HCT116 (cell line): ENCODE measurements around the gene ARSG. TPM values are rescaled to one million over a fixed set of nuclear protein-coding genes. Genes with fewer than 3 reads are reported as not detected.

Experiments used
- ATAC-seq: fragments of 200-7000 bp; cut with Tn5 transposase; 2 replicates; pipeline ENCODE4 v1.9.1; 2020; ENCODE audit warnings: mild to moderate bottlenecking, moderate library complexity
- BruUV-seq: library from RNA; stranded (reverse); fragments of 400-500 nt; replicated peaks from 2 replicates; lab custom pipeline; 2021; lab: Mats Ljungman, UMichigan
- CTCF ChIA-PET: fragments of 300-600 bp; sonication (Branson Sonifier 250); formaldehyde crosslinking; loops from one replicate; lab custom pipeline; 2021; ENCODE audit warnings: antibody characterized with exemption; lab: Charles Lee
- POLR2A ChIA-PET: fragments of 300-600, 350-600 bp; sonication (Branson Sonifier 250); formaldehyde crosslinking; loops from one replicate; lab custom pipeline; 2021; ENCODE audit warnings: antibody characterized with exemption; lab: Charles Lee
- RAD21 ChIA-PET, 2 experiments: fragments of 300-600 bp; sonication (Branson Sonifier 250); formaldehyde crosslinking; loops; one replicate each; lab custom pipeline; 2023; ENCODE audit warnings: low total read pairs in 2 of 2; ENCODE audit not compliant: uncharacterized antibody in 2 of 2, unreplicated experiment in 2 of 2, low non-redundant PET in 1 of 2; lab: Charles Lee
- DNase-seq: peaks from one replicate; pipeline ENCODE4 v3.0.0-alpha.2; 2010; ENCODE audit warnings: low read depth, low spot score
- H2AFZ ChIP-seq: fragments of 200-600 bp; shearing (Covaris generic), sonication (generic); 2 replicates; pipeline ENCODE4 v1.6.1; 2017; ENCODE audit warnings: low read depth, mixed run types, mixed read lengths, antibody characterized with exemption, low read length; ENCODE audit not compliant: poor library complexity, severe bottlenecking
- H3K27ac ChIP-seq: 2 replicates; pipeline ENCODE4 v1.5.1; 2012; ENCODE audit warnings: low read depth, low read length
- H3K27me3 ChIP-seq: fragments of 200-600 bp; sonication (generic); 2 replicates; pipeline ENCODE4 v1.6.1; 2016; ENCODE audit warnings: mixed run types, low read length, mixed read lengths; ENCODE audit not compliant: insufficient read depth
- H3K36me3 ChIP-seq, 2 experiments: fragments of 200-500 bp in 1 of 2; fragments of 200-600 bp in 1 of 2; sonication (Bioruptor generic) in 1 of 2; sonication (generic) in 1 of 2; 2 replicates each; pipeline versions ENCODE4 v1.5.1 to v1.6.1; 2014 to 2016; ENCODE audit warnings: low read length in 2 of 2, inconsistent platforms in 1 of 2, mixed read lengths in 1 of 2, mixed run types in 1 of 2; ENCODE audit not compliant: insufficient read depth in 2 of 2, control insufficient read depth in 1 of 2
- H3K4me1 ChIP-seq, 2 experiments: fragments of 200-600 bp in 1 of 2; sonication (generic) in 1 of 2; 2 replicates each; pipeline versions ENCODE4 v1.5.1 to v1.6.1; 2012 to 2017; ENCODE audit warnings: low read length in 2 of 2, inconsistent platforms in 1 of 2, mild to moderate bottlenecking in 1 of 2, mixed read lengths in 1 of 2, mixed run types in 1 of 2, moderate library complexity in 1 of 2; ENCODE audit not compliant: insufficient read depth in 2 of 2, control insufficient read depth in 1 of 2
- H3K4me2 ChIP-seq: fragments of 200-600 bp; sonication (generic); 2 replicates; pipeline ENCODE4 v1.6.1; 2017; ENCODE audit warnings: mixed run types, low read length, mixed read lengths
- H3K4me3 ChIP-seq, 2 experiments: fragments of 200-600 bp in 1 of 2; sonication (generic) in 1 of 2; replicated peaks in 1 of 2; 2 replicates each; pipeline ENCODE4 v1.5.1; 2011 to 2016; ENCODE audit warnings: low read length in 2 of 2, control low read depth in 1 of 2, low read depth in 1 of 2, mild to moderate bottlenecking in 1 of 2, mixed read lengths in 1 of 2, mixed run types in 1 of 2
- H3K79me2 ChIP-seq: fragments of 200-600 bp; sonication (generic); 2 replicates; pipeline ENCODE4 v1.6.1; 2017; ENCODE audit warnings: mild to moderate bottlenecking, mixed run types, low read length, moderate library complexity, mixed read lengths; ENCODE audit not compliant: insufficient read depth
- H3K9ac ChIP-seq: fragments of 200-600 bp; sonication (generic); 2 replicates; pipeline ENCODE4 v1.6.1; 2016; ENCODE audit warnings: low read length, mixed read lengths
- H3K9me2 ChIP-seq: fragments of 200-600 bp; sonication (generic), shearing (Covaris generic); 2 replicates; pipeline ENCODE4 v1.6.1; 2017; ENCODE audit warnings: mixed run types, mild to moderate bottlenecking, moderate library complexity; ENCODE audit not compliant: insufficient read depth
- H3K9me3 ChIP-seq, 2 experiments: fragments of 200-500 bp in 1 of 2; fragments of 200-600 bp in 1 of 2; sonication (Bioruptor generic) in 1 of 2; sonication (generic) in 1 of 2; 2 replicates each; pipeline ENCODE4 v1.6.1; 2014 to 2017; ENCODE audit warnings: low read length in 2 of 2, mixed read lengths in 2 of 2, inconsistent platforms in 1 of 2, low read depth in 1 of 2, mild to moderate bottlenecking in 1 of 2, mixed run types in 1 of 2, moderate library complexity in 1 of 2; ENCODE audit not compliant: control insufficient read depth in 1 of 2, insufficient read depth in 1 of 2
- H4K20me1 ChIP-seq: fragments of 200-600 bp; sonication (generic), shearing (Covaris generic); 2 replicates; pipeline ENCODE4 v1.6.1; 2017; ENCODE audit warnings: mixed run types, mild to moderate bottlenecking, moderate library complexity; ENCODE audit not compliant: insufficient read depth
- CBX3 ChIP-seq: IDR thresholded peaks from 2 replicates; pipeline ENCODE4 v1.6.1; 2012; ENCODE audit warnings: low read depth
- EGR1 ChIP-seq: IDR thresholded peaks from 2 replicates; pipeline ENCODE4 v1.6.1; 2012; ENCODE audit warnings: low read depth
- ELF1 ChIP-seq: IDR thresholded peaks from 2 replicates; pipeline ENCODE4 v1.6.1; 2012; ENCODE audit warnings: low read depth, borderline replicate concordance
- EZH2 ChIP-seq: fragments of 200-600 bp; sonication (generic); IDR thresholded peaks from 2 replicates; pipeline ENCODE4 v1.6.1; 2017; ENCODE audit warnings: antibody characterized with exemption, mixed run types
- FOSL1 ChIP-seq: IDR thresholded peaks from 2 replicates; pipeline ENCODE4 v1.6.1; 2012; ENCODE audit warnings: low read depth
- JUND ChIP-seq: IDR thresholded peaks from 2 replicates; pipeline ENCODE4 v1.6.1; 2012
- POLR2A ChIP-seq: IDR thresholded peaks from 2 replicates; pipeline ENCODE4 v1.7.0; 2011; ENCODE audit warnings: borderline replicate concordance; ENCODE audit not compliant: insufficient read depth, insufficient read length; ENCODE audit errors: extremely low read depth
- POLR2AphosphoS5 ChIP-seq: IDR thresholded peaks from 2 replicates; pipeline ENCODE4 v1.6.1; 2011; ENCODE audit warnings: mild to moderate bottlenecking, low read depth, low read length, moderate library complexity
- RAD21 ChIP-seq: IDR thresholded peaks from 2 replicates; pipeline ENCODE4 v1.6.1; 2012; ENCODE audit warnings: low read depth, mild to moderate bottlenecking
- SIN3A ChIP-seq: IDR thresholded peaks from 2 replicates; pipeline ENCODE4 v1.6.1; 2012; ENCODE audit warnings: low read depth
- SP1 ChIP-seq: IDR thresholded peaks from 2 replicates; pipeline ENCODE4 v1.6.1; 2012; ENCODE audit warnings: low read depth
- SRF ChIP-seq: IDR thresholded peaks from 2 replicates; pipeline ENCODE4 v1.6.1; 2012; ENCODE audit warnings: low read depth
- YY1 ChIP-seq: IDR thresholded peaks from 2 replicates; pipeline ENCODE4 v1.6.1; 2011; ENCODE audit warnings: low read length, low read depth, moderate library complexity, mild to moderate bottlenecking; ENCODE audit not compliant: insufficient replicate concordance; ENCODE audit errors: extremely low read depth
- ZFX ChIP-seq: fragments of 450-650 bp; IDR thresholded peaks from 2 replicates; pipeline ENCODE4 v1.6.1; 2017
- ZNF274 ChIP-seq: fragments of 200-500 bp; sonication (Bioruptor generic); IDR thresholded peaks from 2 replicates; pipeline ENCODE4 v1.6.1; 2014; ENCODE audit warnings: mild to moderate bottlenecking, low read depth, low read length, inconsistent platforms
- intact Hi-C: fragments of 100-400 bp; cut with micrococcal nuclease; formaldehyde crosslinking; loops from 2 replicates; pipeline ENCODE4 v1.10.0; 2022
- total RNA-seq: library from RNA; stranded (reverse); gene quantifications from one replicate; pipeline ENCODE4 v1.2.1, GENCODE V29; 2021; ENCODE audit not compliant: unreplicated experiment
- TF ChIP-seq, protein P1 (sequence below): IDR thresholded peaks from 2 replicates; pipeline ENCODE4 v1.6.1; 2012
- TF ChIP-seq, protein P2 (sequence below): IDR thresholded peaks from 2 replicates; pipeline ENCODE4 v1.6.1; 2012; ENCODE audit warnings: low read depth
- TF ChIP-seq, protein P3 (sequence below): IDR thresholded peaks from 2 replicates; pipeline ENCODE4 v1.6.1; 2012
- TF ChIP-seq, protein P4 (sequence below): IDR thresholded peaks from 2 replicates; pipeline ENCODE4 v1.6.1; 2011; ENCODE audit warnings: mild to moderate bottlenecking, low read length, moderate library complexity; ENCODE audit not compliant: insufficient replicate concordance; ENCODE audit errors: extremely low read depth
- TF ChIP-seq, protein P5 (sequence below), 3 experiments: fragments of 200-600 bp in 1 of 3; sonication (generic) in 1 of 3; IDR thresholded peaks in 2 of 3; conservative IDR thresholded peaks in 1 of 3; 2 replicates each; pipeline ENCODE4 v1.5.1; 2012 to 2017; ENCODE audit warnings: low read depth in 2 of 3, low read length in 2 of 3, antibody characterized with exemption in 1 of 3, borderline replicate concordance in 1 of 3, control low read depth in 1 of 3, mild to moderate bottlenecking in 1 of 3, mixed read lengths in 1 of 3, mixed run types in 1 of 3, moderate library complexity in 1 of 3; ENCODE audit not compliant: insufficient read depth in 1 of 3

The ARSG gene
- total RNA-seq, 1 experiment from 2014 or later, result 17.1 TPM

DNA sequence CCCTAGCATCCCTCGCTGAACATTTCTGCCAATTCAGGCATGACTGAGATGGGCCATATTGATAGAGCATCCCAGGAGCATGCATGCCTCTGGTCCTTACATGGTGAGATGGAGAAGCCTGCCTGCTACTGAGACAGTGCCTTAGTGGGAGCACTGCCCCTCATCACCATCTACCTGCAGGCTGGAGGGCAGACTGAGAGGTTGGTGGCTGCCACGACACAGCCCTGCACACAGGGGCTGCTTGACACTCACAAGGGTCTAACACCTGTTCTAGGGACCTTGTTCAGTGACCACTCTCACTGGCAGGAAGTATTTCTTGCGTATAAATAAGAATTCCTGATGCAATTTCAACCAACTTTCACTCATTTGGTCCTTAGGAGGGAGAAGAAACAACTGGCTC is 132.0 kb downstream of the ARSG start:
- Histone ChIP-seq H3K9ac (no peak overlapping the region), H3K4me1 (peaks cover 0 to 4% of the 10 kb centered on the region in 2 experiments; a peak in 1 of 4 replicates), H3K27me3 (no peaks in the 10 kb centered on the region), H3K9me2 (no peaks in the 10 kb centered on the region), H3K4me2 (no peak overlapping the region), H3K4me3 (no peak overlapping the region), H3K36me3 (0 out of 4 replicates have a peak, but pooled peaks cover 0 to 2% of the 10 kb centered on the region in 2 experiments)
- no TSS peak for BruUV-seq
- DNase-seq (no peak), ATAC-seq (no peak)
- RAD21 ChIA-PET, result interaction anchor here in 1 of 2 experiments (0.6 kb wide), 1 partner anchor 187 kb away, joined by 3 read pairs; no protein-coding TSS in a partner anchor
- TF ChIP-seq POLR2A (no peak), SIN3A (no peak), FOSL1 (no peak), ZNF274 (no peak), RAD21 (no peak), EZH2 (no peak), ZFX (no peak), POLR2AphosphoS5 (no peak), SP1 (no peak), YY1 (no peak), SRF (no peak), CBX3 (no peak), JUND (no peak), EGR1 (no peak), ELF1 (no peak)
- TF ChIP-seq, protein P1, sequence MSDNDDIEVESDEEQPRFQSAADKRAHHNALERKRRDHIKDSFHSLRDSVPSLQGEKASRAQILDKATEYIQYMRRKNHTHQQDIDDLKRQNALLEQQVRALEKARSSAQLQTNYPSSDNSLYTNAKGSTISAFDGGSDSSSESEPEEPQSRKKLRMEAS, result no peak
- TF ChIP-seq, protein P2, sequence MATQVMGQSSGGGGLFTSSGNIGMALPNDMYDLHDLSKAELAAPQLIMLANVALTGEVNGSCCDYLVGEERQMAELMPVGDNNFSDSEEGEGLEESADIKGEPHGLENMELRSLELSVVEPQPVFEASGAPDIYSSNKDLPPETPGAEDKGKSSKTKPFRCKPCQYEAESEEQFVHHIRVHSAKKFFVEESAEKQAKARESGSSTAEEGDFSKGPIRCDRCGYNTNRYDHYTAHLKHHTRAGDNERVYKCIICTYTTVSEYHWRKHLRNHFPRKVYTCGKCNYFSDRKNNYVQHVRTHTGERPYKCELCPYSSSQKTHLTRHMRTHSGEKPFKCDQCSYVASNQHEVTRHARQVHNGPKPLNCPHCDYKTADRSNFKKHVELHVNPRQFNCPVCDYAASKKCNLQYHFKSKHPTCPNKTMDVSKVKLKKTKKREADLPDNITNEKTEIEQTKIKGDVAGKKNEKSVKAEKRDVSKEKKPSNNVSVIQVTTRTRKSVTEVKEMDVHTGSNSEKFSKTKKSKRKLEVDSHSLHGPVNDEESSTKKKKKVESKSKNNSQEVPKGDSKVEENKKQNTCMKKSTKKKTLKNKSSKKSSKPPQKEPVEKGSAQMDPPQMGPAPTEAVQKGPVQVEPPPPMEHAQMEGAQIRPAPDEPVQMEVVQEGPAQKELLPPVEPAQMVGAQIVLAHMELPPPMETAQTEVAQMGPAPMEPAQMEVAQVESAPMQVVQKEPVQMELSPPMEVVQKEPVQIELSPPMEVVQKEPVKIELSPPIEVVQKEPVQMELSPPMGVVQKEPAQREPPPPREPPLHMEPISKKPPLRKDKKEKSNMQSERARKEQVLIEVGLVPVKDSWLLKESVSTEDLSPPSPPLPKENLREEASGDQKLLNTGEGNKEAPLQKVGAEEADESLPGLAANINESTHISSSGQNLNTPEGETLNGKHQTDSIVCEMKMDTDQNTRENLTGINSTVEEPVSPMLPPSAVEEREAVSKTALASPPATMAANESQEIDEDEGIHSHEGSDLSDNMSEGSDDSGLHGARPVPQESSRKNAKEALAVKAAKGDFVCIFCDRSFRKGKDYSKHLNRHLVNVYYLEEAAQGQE, result no peak
- TF ChIP-seq, protein P3, sequence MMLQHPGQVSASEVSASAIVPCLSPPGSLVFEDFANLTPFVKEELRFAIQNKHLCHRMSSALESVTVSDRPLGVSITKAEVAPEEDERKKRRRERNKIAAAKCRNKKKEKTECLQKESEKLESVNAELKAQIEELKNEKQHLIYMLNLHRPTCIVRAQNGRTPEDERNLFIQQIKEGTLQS, result no peak
- TF ChIP-seq, protein P4, sequence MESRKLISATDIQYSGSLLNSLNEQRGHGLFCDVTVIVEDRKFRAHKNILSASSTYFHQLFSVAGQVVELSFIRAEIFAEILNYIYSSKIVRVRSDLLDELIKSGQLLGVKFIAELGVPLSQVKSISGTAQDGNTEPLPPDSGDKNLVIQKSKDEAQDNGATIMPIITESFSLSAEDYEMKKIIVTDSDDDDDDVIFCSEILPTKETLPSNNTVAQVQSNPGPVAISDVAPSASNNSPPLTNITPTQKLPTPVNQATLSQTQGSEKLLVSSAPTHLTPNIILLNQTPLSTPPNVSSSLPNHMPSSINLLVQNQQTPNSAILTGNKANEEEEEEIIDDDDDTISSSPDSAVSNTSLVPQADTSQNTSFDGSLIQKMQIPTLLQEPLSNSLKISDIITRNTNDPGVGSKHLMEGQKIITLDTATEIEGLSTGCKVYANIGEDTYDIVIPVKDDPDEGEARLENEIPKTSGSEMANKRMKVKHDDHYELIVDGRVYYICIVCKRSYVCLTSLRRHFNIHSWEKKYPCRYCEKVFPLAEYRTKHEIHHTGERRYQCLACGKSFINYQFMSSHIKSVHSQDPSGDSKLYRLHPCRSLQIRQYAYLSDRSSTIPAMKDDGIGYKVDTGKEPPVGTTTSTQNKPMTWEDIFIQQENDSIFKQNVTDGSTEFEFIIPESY, result no peak
- TF ChIP-seq, protein P5, sequence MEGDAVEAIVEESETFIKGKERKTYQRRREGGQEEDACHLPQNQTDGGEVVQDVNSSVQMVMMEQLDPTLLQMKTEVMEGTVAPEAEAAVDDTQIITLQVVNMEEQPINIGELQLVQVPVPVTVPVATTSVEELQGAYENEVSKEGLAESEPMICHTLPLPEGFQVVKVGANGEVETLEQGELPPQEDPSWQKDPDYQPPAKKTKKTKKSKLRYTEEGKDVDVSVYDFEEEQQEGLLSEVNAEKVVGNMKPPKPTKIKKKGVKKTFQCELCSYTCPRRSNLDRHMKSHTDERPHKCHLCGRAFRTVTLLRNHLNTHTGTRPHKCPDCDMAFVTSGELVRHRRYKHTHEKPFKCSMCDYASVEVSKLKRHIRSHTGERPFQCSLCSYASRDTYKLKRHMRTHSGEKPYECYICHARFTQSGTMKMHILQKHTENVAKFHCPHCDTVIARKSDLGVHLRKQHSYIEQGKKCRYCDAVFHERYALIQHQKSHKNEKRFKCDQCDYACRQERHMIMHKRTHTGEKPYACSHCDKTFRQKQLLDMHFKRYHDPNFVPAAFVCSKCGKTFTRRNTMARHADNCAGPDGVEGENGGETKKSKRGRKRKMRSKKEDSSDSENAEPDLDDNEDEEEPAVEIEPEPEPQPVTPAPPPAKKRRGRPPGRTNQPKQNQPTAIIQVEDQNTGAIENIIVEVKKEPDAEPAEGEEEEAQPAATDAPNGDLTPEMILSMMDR (IDR thresholded peaks at IDR 0.05 in 2 of 3, conservative IDR thresholded peaks at IDR 0.05 in 1 of 3; ENCODE audit: borderline replicate concordance in 1 of 3, insufficient read depth in 1 of 3, low read depth in 2 of 3, low read length in 2 of 3), result no peak
- TF ChIP-seq, all 23 proteins: peak for 0
- CTCF ChIA-PET, result no interaction called here
- no peaks in the 10 kb centered on the region for H4K20me1 ChIP-seq
- intact Hi-C loops, result no loop called here
- no peak overlapping the region for H2AFZ ChIP-seq
- no peaks in the 10 kb centered on the region for H3K9me3 ChIP-seq
- POLR2A ChIA-PET, result interaction anchor here (0.7 kb wide), 1 partner anchor 37 kb away, joined by 4 read pairs; no protein-coding TSS in a partner anchor
- no peak overlapping the region for H3K27ac ChIP-seq
- no peaks in the 10 kb centered on the region for H3K79me2 ChIP-seq
